ENCODE measurements around the gene CEACAM19. TPM values are rescaled to one million over a fixed set of nuclear protein-coding genes. Genes with fewer than 3 reads are reported as not detected.

The CEACAM19 gene
- polyA plus RNA-seq, 2 of the 4 experiments (the other 2 are of a cell fraction): 7.2 to 8.2 TPM

DNA sequence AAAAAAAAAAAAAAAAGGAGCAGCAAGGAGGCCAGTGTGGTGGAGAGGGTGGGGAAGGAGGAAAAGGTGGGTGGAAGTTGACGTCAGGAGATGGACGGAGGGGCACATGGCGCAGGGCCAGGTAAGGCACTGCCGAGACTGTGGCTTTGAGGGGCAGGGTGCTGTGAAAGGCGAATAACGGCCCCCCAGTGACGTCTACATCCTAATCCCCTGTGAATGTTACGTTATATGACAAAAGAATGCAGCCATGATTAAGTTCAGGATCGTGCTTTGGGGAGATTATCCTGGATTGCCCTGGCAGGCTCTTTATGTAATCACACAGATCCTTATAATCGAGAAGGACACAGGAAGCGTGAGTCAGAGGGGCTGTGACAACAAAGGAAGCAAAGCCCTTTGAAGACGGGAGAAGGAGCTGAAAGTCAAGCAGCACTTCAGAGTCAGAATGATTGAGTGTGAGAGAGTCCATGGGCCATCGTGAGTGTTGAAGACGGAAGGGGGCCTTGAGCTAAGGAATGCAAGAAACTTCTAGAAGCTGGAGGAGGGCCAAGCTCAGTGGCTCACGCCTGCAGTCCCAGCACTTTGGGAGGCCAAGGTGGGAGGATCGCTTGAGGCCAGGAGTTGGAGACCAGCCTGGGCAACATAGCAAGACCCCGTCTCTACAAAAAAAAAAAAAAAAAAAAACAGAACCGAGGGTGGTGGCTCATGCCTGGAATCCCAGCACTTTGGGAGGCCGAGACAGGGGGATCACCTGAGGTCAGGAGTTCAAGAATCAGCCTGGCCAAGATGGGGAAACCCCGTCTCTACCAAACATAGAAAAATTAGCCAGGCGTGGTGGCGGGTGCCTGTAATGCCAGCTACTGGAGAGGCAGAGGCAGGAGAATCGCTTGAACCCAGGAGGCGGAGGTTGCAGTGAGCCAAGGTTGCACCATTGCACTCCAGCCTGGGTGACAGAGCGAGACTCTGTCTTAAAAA is 13.9 kb downstream of the CEACAM19 start (continued):
- TF ChIP-seq ZNF302 (CRISPR knock-in tag; IDR thresholded peaks at IDR 0.05): no peak
- TF ChIP-seq CBX8 (IDR thresholded peaks at IDR 0.05): no peak
- TF ChIP-seq HOXA7 (CRISPR knock-in tag; IDR thresholded peaks at IDR 0.05): peak; percentile 8; the same call in 1 of the 2 replicates
- TF ChIP-seq, protein P1, sequence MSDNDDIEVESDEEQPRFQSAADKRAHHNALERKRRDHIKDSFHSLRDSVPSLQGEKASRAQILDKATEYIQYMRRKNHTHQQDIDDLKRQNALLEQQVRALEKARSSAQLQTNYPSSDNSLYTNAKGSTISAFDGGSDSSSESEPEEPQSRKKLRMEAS (IDR thresholded peaks at IDR 0.05): peak; percentile 86

DNA sequence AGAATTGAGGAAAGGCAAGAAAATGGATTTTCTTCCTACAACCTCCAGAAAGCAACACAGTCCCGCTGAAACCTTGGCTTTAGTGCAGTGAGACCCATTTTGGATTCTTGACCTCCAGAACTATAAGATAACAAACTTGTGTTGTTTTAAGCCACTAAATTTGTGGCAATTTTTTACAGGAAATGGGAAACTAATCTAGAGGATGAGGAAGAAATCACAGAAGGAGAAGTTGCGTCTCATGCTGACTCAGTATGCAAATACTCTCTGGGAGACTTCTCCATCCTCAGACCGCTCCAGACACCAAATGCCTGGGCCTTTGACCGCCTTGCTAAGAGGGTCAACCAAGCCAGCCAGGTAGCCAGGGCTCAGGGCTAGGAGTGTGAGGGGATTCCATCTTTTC is 14.6 kb downstream of the CEACAM19 start:
- CTCF ChIA-PET: interaction anchor here (1.4 to 26.6 kb wide), 2 partner anchors 28 to 84 kb away, joined by 9 to 694 read pairs; partner anchors contain the start of gene CEACAM16

DNA sequence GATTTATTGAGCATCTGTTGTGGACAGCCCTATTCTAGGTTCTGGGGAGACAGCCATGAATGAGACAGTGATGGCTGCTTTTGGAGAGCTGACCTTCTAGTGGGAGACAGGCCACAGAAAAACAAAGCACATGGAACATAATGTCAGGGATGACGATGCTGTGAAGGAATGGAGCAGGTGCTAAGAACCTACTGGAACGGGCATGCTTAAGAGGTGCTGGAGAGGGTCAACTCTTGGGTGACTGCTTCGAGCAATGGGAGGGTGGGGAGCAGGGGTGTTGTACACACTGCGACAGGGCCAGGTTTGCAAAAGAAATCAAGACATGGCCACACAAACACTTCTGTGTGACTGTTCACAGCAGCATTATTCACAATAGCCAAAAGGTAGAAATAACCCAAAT is 15.6 kb downstream of the CEACAM19 start:
- ChIA-PET CTCF (interaction anchor here (0.6 to 26.6 kb wide), 4 partner anchors 26 to 157 kb away, joined by 3 to 694 read pairs (median 192); partner anchors contain the start of gene CEACAM16), POLR2A (no interaction called here)
- DNase-seq (ENCODE audit: low read depth in 1 of 2, low spot score in 1 of 2) (no peak), ATAC-seq (no peak), FAIRE-seq (no peak)
- TF ChIP-seq HOXB5 (CRISPR knock-in tag; IDR thresholded peaks at IDR 0.05) (no peak), GATA3 (IDR thresholded peaks at IDR 0.05; ENCODE audit: borderline replicate concordance) (no peak), SREBF2 (IDR thresholded peaks at IDR 0.05) (no peak), ZNF302 (CRISPR knock-in tag; IDR thresholded peaks at IDR 0.05) (no peak)
- TF ChIP-seq, protein P2, sequence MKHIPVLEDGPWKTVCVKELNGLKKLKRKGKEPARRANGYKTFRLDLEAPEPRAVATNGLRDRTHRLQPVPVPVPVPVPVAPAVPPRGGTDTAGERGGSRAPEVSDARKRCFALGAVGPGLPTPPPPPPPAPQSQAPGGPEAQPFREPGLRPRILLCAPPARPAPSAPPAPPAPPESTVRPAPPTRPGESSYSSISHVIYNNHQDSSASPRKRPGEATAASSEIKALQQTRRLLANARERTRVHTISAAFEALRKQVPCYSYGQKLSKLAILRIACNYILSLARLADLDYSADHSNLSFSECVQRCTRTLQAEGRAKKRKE (CRISPR knock-in tag; IDR thresholded peaks at IDR 0.05; ENCODE audit: low read depth): no peak
- 77% methylated on average over 4 of the region's 4 CpGs for WGBS (ENCODE audit: missing lambda C conversion rate)
- Histone ChIP-seq H3K4me2 (peak overlapping the region; percentile 56), H3K4me1 (peaks cover 84% of the 10 kb centered on the region), H3K27ac (peak overlapping the region; percentile 87 to 92), H3K9me3 (no peaks in the 10 kb centered on the region), H3K4me3 (no peak overlapping the region)

More for the DNA sequence above, 14.6 kb downstream of the CEACAM19 start:
- DNase-seq (ENCODE audit: low read depth in 1 of 2, low spot score in 1 of 2) (peak; percentile 60 to 83), ATAC-seq (peak in 1 of 2 experiments; percentile 23; a peak in 3 of 6 replicates), FAIRE-seq (no peak)
- no peaks in the 10 kb centered on the region for H3K9me3 ChIP-seq
- peaks cover 84% of the 10 kb centered on the region for H3K4me1 ChIP-seq
- POLR2A ChIA-PET: interaction anchor here (0.6 to 1.1 kb wide), 8 partner anchors 9 to 85 kb away, joined by 3 to 8 read pairs (median 4); partner anchors contain the start of gene PVR
- H3K27ac ChIP-seq: peak overlapping the region; percentile 87 to 92
- H3K4me3 ChIP-seq: no peak overlapping the region
- H3K4me2 ChIP-seq: peak overlapping the region; percentile 56
- TF ChIP-seq, protein P3, sequence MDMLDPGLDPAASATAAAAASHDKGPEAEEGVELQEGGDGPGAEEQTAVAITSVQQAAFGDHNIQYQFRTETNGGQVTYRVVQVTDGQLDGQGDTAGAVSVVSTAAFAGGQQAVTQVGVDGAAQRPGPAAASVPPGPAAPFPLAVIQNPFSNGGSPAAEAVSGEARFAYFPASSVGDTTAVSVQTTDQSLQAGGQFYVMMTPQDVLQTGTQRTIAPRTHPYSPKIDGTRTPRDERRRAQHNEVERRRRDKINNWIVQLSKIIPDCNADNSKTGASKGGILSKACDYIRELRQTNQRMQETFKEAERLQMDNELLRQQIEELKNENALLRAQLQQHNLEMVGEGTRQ (IDR thresholded peaks at IDR 0.05): no peak
- TF ChIP-seq TP53 (CRISPR knock-in tag; IDR thresholded peaks at IDR 0.05): no peak
- TF ChIP-seq EP300 (IDR thresholded peaks at IDR 0.05): peak in 1 of 2 experiments; percentile 39; a peak in 1 of 5 replicates
- TF ChIP-seq FOSL2 (IDR thresholded peaks at IDR 0.05): 0 out of 2 replicates have a peak, but pooled peaks have one; percentile 30
- peak; percentile 77 for TF ChIP-seq FOSL2 (CRISPR knock-in tag; IDR thresholded peaks at IDR 0.05)
- TF ChIP-seq HOXB5 (CRISPR knock-in tag; IDR thresholded peaks at IDR 0.05): no peak
- peak; percentile 30; the same call in 1 of the 2 replicates for TF ChIP-seq JUNB (IDR thresholded peaks at IDR 0.05)
- TF ChIP-seq FOSB (CRISPR knock-in tag; IDR thresholded peaks at IDR 0.05): 0 out of 2 replicates have a peak, but pooled peaks have one; percentile 65
- TF ChIP-seq, protein P4, sequence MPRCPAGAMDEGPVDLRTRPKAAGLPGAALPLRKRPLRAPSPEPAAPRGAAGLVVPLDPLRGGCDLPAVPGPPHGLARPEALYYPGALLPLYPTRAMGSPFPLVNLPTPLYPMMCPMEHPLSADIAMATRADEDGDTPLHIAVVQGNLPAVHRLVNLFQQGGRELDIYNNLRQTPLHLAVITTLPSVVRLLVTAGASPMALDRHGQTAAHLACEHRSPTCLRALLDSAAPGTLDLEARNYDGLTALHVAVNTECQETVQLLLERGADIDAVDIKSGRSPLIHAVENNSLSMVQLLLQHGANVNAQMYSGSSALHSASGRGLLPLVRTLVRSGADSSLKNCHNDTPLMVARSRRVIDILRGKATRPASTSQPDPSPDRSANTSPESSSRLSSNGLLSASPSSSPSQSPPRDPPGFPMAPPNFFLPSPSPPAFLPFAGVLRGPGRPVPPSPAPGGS (IDR thresholded peaks at IDR 0.05): 0 out of 3 replicates have a peak, but pooled peaks have one; percentile 27
- peak; percentile 86; the same call in 1 of the 2 replicates for TF ChIP-seq EHF (CRISPR knock-in tag; IDR thresholded peaks at IDR 0.05)
- TF ChIP-seq, protein P2 (CRISPR knock-in tag; IDR thresholded peaks at IDR 0.05; ENCODE audit: low read depth): 0 out of 2 replicates have a peak, but pooled peaks have one; percentile 30
- no peak for TF ChIP-seq NR3C1 (IDR thresholded peaks at IDR 0.05)
- peak; percentile 79 for TF ChIP-seq MAFK (IDR thresholded peaks at IDR 0.05; ENCODE audit: partially characterized antibody)
- TF ChIP-seq NFE2L2 (conservative IDR thresholded peaks at IDR 0.05; ENCODE audit: low read length): peak; percentile 34; the same call in 1 of the 2 replicates
- TF ChIP-seq ZNF302 (CRISPR knock-in tag; IDR thresholded peaks at IDR 0.05): 0 out of 2 replicates have a peak, but pooled peaks have one; percentile 26
- WGBS (ENCODE audit: missing lambda C conversion rate): 16% methylated on average over 4 of the region's 4 CpGs

Measured in A549 (cell line).